GM23338 (cell line): Measurements from ENCODE around the gene FBXL2. TPM values are rescaled to one million over a fixed set of nuclear protein-coding genes. Genes with fewer than 3 reads are reported as not detected.

Source experiments
- ATAC-seq: fragments of 200-7000 bp; cut with Tn5 transposase; 3 replicates; pipeline ENCODE4 v1.9.1; 2020
- DNase-seq: peaks from one replicate; pipeline ENCODE4 v3.0.0-alpha.2; 2015; ENCODE audit warnings: low spot score
- H2AFZ ChIP-seq: fragments of 200-600 bp; sonication (generic); 2 replicates; pipeline ENCODE4 v1.8.0; 2016; ENCODE audit warnings: antibody characterized with exemption, mild to moderate bottlenecking, moderate library complexity
- H3F3A ChIP-seq: fragments of 200-600 bp; sonication (generic); replicated peaks from 2 replicates; pipeline ENCODE4 v1.8.0; 2017; ENCODE audit warnings: antibody characterized with exemption, mixed run types, low read depth
- H3K27ac ChIP-seq: fragments of 200-600 bp; sonication (generic); 2 replicates; pipeline ENCODE4 v1.6.1; 2016; ENCODE audit warnings: low read depth
- H3K27me3 ChIP-seq: fragments of 200-600 bp; sonication (generic); 2 replicates; pipeline ENCODE4 v1.8.0; 2016; ENCODE audit warnings: mild to moderate bottlenecking, mixed run types, moderate library complexity; ENCODE audit not compliant: insufficient read depth
- H3K36me3 ChIP-seq: fragments of 200-600 bp; sonication (generic); 2 replicates; pipeline ENCODE4 v1.8.0; 2016; ENCODE audit warnings: mild to moderate bottlenecking; ENCODE audit not compliant: insufficient read depth
- H3K4me1 ChIP-seq: fragments of 200-600 bp; sonication (generic); 2 replicates; pipeline ENCODE4 v1.8.0; 2016; ENCODE audit warnings: mild to moderate bottlenecking, moderate library complexity; ENCODE audit not compliant: insufficient read depth
- H3K4me2 ChIP-seq: fragments of 200-600 bp; sonication (generic); 2 replicates; pipeline ENCODE4 v1.7.1; 2017; ENCODE audit warnings: mixed run types
- H3K4me3 ChIP-seq: fragments of 200-600 bp; sonication (generic); 2 replicates; pipeline ENCODE4 v1.6.1; 2016; ENCODE audit warnings: mixed run types
- H3K79me2 ChIP-seq: fragments of 200-600 bp; sonication (generic); replicated peaks from 2 replicates; pipeline ENCODE4 v1.8.0; 2017; ENCODE audit warnings: mild to moderate bottlenecking; ENCODE audit not compliant: insufficient read depth
- H3K9me2 ChIP-seq: fragments of 200-600 bp; sonication (generic); 2 replicates; pipeline ENCODE4 v1.8.0; 2017; ENCODE audit not compliant: insufficient read depth
- H4K20me1 ChIP-seq: fragments of 200-600 bp; sonication (generic); replicated peaks from 2 replicates; pipeline ENCODE4 v1.8.0; 2017; ENCODE audit warnings: mild to moderate bottlenecking; ENCODE audit not compliant: insufficient read depth
- H3K27ac Mint-ChIP-seq: 2 replicates; pipeline ENCODE4 v1.8.0; 2020; ENCODE audit warnings: inconsistent platforms, mild to moderate bottlenecking, moderate library complexity, mixed read lengths
- H3K27me3 Mint-ChIP-seq: 3 replicates; pipeline ENCODE4 v1.8.0; 2022; ENCODE audit warnings: low read depth, mild to moderate bottlenecking, moderate library complexity, mixed read lengths, inconsistent platforms; ENCODE audit not compliant: insufficient read depth, poor library complexity
- H3K36me3 Mint-ChIP-seq: 3 replicates; pipeline ENCODE4 v1.8.0; 2021; ENCODE audit warnings: low read depth, mild to moderate bottlenecking, inconsistent platforms, moderate library complexity, mixed read lengths
- H3K4me1 Mint-ChIP-seq: 3 replicates; pipeline ENCODE4 v1.8.0; 2020; ENCODE audit warnings: mild to moderate bottlenecking, inconsistent platforms, mixed read lengths
- H3K4me3 Mint-ChIP-seq: 3 replicates; pipeline ENCODE4 v1.8.0; 2021; ENCODE audit warnings: moderate library complexity, mild to moderate bottlenecking, inconsistent platforms, mixed read lengths
- H3K9me3 Mint-ChIP-seq: 3 replicates; pipeline ENCODE4 v1.8.0; 2020; ENCODE audit warnings: moderate library complexity, mild to moderate bottlenecking, inconsistent platforms, mixed read lengths
- CREB1 ChIP-seq: fragments of 250-450 bp; sonication (Bioruptor Pico); IDR thresholded peaks from 2 replicates; pipeline ENCODE4 v1.5.0; 2020; ENCODE audit warnings: low read depth, mild to moderate bottlenecking, moderate library complexity
- ETS1 ChIP-seq: IDR thresholded peaks from 2 replicates; pipeline ENCODE4 v1.6.1; 2016; ENCODE audit warnings: antibody characterized with exemption
- EZH2 ChIP-seq: fragments of 200-600 bp; sonication (generic); IDR thresholded peaks from one replicate; pipeline ENCODE4 v1.8.0; 2017; ENCODE audit warnings: antibody characterized with exemption, mild to moderate bottlenecking, low read depth; ENCODE audit not compliant: unreplicated experiment
- EZH2phosphoT487 ChIP-seq: fragments of 200-600 bp; sonication (generic); IDR thresholded peaks from one replicate; pipeline ENCODE4 v1.8.1; 2018; ENCODE audit warnings: antibody characterized with exemption; ENCODE audit not compliant: unreplicated experiment
- JUNB ChIP-seq: IDR thresholded peaks from one replicate; pipeline ENCODE4 v1.6.1; 2016; ENCODE audit warnings: antibody characterized with exemption; ENCODE audit not compliant: unreplicated experiment
- NANOG ChIP-seq: IDR thresholded peaks from 2 replicates; pipeline ENCODE4 v1.6.1; 2016; ENCODE audit warnings: antibody characterized with exemption, borderline replicate concordance
- POLR2AphosphoS5 ChIP-seq: IDR thresholded peaks from 2 replicates; pipeline ENCODE4 v1.6.1; 2016; ENCODE audit warnings: antibody characterized with exemption, low read depth
- REST ChIP-seq: IDR thresholded peaks from one replicate; pipeline ENCODE4 v1.6.1; 2018; ENCODE audit warnings: antibody characterized with exemption; ENCODE audit not compliant: unreplicated experiment
- STAT1 ChIP-seq: IDR thresholded peaks from one replicate; pipeline ENCODE4 v1.6.1; 2016; ENCODE audit warnings: antibody characterized with exemption; ENCODE audit not compliant: unreplicated experiment
- ZNF114 ChIP-seq: fragments of 250-450 bp; sonication (Bioruptor Pico); IDR thresholded peaks from 2 replicates; pipeline ENCODE4 v1.5.0; 2020; ENCODE audit warnings: mild to moderate bottlenecking, moderate library complexity
- ZNF331 ChIP-seq: fragments of 250-450 bp; sonication (Bioruptor Pico); IDR thresholded peaks from 2 replicates; pipeline ENCODE4 v1.5.0; 2020; ENCODE audit warnings: low read depth, mild to moderate bottlenecking, moderate library complexity
- polyA plus RNA-seq: library from polyadenylated mRNA; unstranded; fragments of >200 nt; fragmentation: Nextera tagmentation; extraction: Ambion mirVana; gene quantifications from 2 replicates; pipeline ENCODE4 v1.2.1, GENCODE V29; 2016
- total RNA-seq: library from RNA; depleted of rRNA; stranded (reverse); fragments of >200 nt; shearing (Covaris generic); gene quantifications from 2 replicates; pipeline ENCODE4 v1.2.3, GENCODE V29; 2014
- TF ChIP-seq, protein P1 (sequence below): fragments of 250-450 bp; sonication (Bioruptor Pico); IDR thresholded peaks from 2 replicates; pipeline ENCODE4 v1.5.0; 2020; ENCODE audit warnings: mild to moderate bottlenecking, moderate library complexity
- TF ChIP-seq, protein P2 (sequence below), 2 experiments: fragments of 200-600 bp in 1 of 2; sonication (generic) in 1 of 2; conservative IDR thresholded peaks; 2 replicates each; pipeline versions ENCODE4 v1.5.1 to v1.6.1; 2016 to 2017; ENCODE audit warnings: antibody characterized with exemption in 2 of 2, low read depth in 2 of 2, mild to moderate bottlenecking in 2 of 2, moderate library complexity in 1 of 2

The FBXL2 gene
- total and polyA plus RNA-seq, 2 experiments from 2014 or later: 2.8 to 5.7 TPM

DNA sequence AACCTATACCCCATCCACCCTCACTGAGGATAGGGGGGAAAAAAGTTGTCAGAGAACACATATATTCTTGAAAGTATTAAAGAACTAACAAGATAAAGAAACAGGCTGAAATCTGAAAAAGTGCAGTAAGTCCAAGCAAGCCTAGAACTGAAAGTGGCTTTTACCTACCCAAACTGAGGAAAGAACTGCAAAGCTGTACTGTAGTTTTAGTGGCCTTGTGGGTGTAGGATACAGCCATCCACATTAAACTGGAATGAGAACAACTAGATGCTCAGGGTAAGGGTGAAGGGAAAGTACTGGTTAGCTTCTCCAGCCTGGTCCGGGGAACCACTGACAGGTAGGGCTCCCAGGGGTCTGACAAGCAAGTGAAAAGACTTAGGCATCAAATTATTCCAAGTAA, 152.8 kb downstream of the FBXL2 start:
- Mint-ChIP-seq H3K27me3 (peaks cover 10% of the 10 kb centered on the region), H3K4me1 (peaks cover 67% of the 10 kb centered on the region), H3K9me3 (no peaks in the 10 kb centered on the region), H3K4me3 (no peak overlapping the region), H3K36me3 (peaks cover 3% of the 10 kb centered on the region; the same call in 1 of the 3 replicates), H3K27ac (no peak overlapping the region)
- H3K9me2 ChIP-seq: no peaks in the 10 kb centered on the region
- H3K79me2 ChIP-seq: peaks cover 94% of the 10 kb centered on the region
- no peaks in the 10 kb centered on the region for H3K27me3 ChIP-seq
- H3K4me2 ChIP-seq: peak overlapping the region; percentile 5; the same call in 1 of the 2 replicates
- H2AFZ ChIP-seq: no peak overlapping the region
- ATAC-seq (no peak), DNase-seq (no peak)
- no peaks in the 10 kb centered on the region for H3F3A ChIP-seq
- peaks cover 70% of the 10 kb centered on the region for H4K20me1 ChIP-seq
- no peaks in the 10 kb centered on the region for H3K36me3 ChIP-seq
- H3K4me1 ChIP-seq: peaks cover 65% of the 10 kb centered on the region
- H3K4me3 ChIP-seq: no peak overlapping the region
- H3K27ac ChIP-seq: peak overlapping the region; percentile 28; the same call in 1 of the 2 replicates
- TF ChIP-seq, protein P1, sequence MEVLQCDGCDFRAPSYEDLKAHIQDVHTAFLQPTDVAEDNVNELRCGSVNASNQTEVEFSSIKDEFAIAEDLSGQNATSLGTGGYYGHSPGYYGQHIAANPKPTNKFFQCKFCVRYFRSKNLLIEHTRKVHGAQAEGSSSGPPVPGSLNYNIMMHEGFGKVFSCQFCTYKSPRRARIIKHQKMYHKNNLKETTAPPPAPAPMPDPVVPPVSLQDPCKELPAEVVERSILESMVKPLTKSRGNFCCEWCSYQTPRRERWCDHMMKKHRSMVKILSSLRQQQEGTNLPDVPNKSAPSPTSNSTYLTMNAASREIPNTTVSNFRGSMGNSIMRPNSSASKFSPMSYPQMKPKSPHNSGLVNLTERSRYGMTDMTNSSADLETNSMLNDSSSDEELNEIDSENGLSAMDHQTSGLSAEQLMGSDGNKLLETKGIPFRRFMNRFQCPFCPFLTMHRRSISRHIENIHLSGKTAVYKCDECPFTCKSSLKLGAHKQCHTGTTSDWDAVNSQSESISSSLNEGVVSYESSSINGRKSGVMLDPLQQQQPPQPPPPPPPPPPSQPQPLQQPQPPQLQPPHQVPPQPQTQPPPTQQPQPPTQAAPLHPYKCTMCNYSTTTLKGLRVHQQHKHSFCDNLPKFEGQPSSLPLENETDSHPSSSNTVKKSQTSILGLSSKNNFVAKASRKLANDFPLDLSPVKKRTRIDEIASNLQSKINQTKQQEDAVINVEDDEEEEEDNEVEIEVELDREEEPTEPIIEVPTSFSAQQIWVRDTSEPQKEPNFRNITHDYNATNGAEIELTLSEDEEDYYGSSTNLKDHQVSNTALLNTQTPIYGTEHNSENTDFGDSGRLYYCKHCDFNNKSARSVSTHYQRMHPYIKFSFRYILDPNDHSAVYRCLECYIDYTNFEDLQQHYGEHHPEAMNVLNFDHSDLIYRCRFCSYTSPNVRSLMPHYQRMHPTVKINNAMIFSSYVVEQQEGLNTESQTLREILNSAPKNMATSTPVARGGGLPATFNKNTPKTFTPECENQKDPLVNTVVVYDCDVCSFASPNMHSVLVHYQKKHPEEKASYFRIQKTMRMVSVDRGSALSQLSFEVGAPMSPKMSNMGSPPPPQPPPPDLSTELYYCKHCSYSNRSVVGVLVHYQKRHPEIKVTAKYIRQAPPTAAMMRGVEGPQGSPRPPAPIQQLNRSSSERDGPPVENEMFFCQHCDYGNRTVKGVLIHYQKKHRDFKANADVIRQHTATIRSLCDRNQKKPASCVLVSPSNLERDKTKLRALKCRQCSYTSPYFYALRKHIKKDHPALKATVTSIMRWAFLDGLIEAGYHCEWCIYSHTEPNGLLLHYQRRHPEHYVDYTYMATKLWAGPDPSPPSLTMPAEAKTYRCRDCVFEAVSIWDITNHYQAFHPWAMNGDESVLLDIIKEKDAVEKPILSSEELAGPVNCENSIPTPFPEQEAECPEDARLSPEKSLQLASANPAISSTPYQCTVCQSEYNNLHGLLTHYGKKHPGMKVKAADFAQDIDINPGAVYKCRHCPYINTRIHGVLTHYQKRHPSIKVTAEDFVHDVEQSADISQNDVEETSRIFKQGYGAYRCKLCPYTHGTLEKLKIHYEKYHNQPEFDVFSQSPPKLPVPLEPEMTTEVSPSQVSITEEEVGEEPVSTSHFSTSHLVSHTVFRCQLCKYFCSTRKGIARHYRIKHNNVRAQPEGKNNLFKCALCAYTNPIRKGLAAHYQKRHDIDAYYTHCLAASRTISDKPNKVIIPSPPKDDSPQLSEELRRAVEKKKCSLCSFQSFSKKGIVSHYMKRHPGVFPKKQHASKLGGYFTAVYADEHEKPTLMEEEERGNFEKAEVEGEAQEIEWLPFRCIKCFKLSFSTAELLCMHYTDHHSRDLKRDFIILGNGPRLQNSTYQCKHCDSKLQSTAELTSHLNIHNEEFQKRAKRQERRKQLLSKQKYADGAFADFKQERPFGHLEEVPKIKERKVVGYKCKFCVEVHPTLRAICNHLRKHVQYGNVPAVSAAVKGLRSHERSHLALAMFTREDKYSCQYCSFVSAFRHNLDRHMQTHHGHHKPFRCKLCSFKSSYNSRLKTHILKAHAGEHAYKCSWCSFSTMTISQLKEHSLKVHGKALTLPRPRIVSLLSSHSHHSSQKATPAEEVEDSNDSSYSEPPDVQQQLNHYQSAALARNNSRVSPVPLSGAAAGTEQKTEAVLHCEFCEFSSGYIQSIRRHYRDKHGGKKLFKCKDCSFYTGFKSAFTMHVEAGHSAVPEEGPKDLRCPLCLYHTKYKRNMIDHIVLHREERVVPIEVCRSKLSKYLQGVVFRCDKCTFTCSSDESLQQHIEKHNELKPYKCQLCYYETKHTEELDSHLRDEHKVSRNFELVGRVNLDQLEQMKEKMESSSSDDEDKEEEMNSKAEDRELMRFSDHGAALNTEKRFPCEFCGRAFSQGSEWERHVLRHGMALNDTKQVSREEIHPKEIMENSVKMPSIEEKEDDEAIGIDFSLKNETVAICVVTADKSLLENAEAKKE: no peak
- TF ChIP-seq NANOG (no peak), ZNF331 (CRISPR knock-in tag) (no peak), EZH2phosphoT487 (no peak), JUNB (no peak), ETS1 (no peak), REST (no peak), EZH2 (no peak), POLR2AphosphoS5 (no peak), ZNF114 (CRISPR knock-in tag) (no peak), CREB1 (CRISPR knock-in tag) (no peak), STAT1 (no peak)
- TF ChIP-seq, protein P2, sequence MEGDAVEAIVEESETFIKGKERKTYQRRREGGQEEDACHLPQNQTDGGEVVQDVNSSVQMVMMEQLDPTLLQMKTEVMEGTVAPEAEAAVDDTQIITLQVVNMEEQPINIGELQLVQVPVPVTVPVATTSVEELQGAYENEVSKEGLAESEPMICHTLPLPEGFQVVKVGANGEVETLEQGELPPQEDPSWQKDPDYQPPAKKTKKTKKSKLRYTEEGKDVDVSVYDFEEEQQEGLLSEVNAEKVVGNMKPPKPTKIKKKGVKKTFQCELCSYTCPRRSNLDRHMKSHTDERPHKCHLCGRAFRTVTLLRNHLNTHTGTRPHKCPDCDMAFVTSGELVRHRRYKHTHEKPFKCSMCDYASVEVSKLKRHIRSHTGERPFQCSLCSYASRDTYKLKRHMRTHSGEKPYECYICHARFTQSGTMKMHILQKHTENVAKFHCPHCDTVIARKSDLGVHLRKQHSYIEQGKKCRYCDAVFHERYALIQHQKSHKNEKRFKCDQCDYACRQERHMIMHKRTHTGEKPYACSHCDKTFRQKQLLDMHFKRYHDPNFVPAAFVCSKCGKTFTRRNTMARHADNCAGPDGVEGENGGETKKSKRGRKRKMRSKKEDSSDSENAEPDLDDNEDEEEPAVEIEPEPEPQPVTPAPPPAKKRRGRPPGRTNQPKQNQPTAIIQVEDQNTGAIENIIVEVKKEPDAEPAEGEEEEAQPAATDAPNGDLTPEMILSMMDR (conservative IDR thresholded peaks at IDR 0.05; ENCODE audit: low read depth in 2 of 2): no peak
